Kidney epithelial cell (primary cell): ENCODE data around the gene DNAH3. TPM values are rescaled to one million over a fixed set of nuclear protein-coding genes. Genes with fewer than 3 reads are reported as not detected.

Source experiments
- DNase-seq: peaks from one replicate; pipeline ENCODE4 v3.0.0-alpha.2; 2010; ENCODE audit warnings: low read depth
- H3K27me3 ChIP-seq: 2 replicates; pipeline ENCODE4 v1.6.0; 2011; ENCODE audit warnings: low read length; ENCODE audit not compliant: control insufficient read depth, insufficient read depth
- H3K36me3 ChIP-seq: 2 replicates; pipeline ENCODE4 v1.5.1; 2011; ENCODE audit warnings: low read length; ENCODE audit not compliant: control insufficient read depth, insufficient read depth
- H3K4me3 ChIP-seq: 2 replicates; pipeline ENCODE4 v1.5.1; 2011; ENCODE audit warnings: low read depth, mild to moderate bottlenecking, control low read depth, low read length
- total RNA-seq: library from RNA; depleted of rRNA; stranded (reverse); fragments of >200 nt; gene quantifications from 2 replicates; pipeline ENCODE4 v1.2.3, GENCODE V29; 2015
- TF ChIP-seq, protein P1 (sequence below): IDR thresholded peaks from 2 replicates; pipeline ENCODE4 v1.5.1; 2011; ENCODE audit warnings: mild to moderate bottlenecking, moderate library complexity, low read length, control low read depth, inconsistent platforms; ENCODE audit not compliant: insufficient read depth, poor library complexity, severe bottlenecking

DNAH3 gene
- total RNA-seq, 1 donor from 2014 or later: not detected

DNA sequence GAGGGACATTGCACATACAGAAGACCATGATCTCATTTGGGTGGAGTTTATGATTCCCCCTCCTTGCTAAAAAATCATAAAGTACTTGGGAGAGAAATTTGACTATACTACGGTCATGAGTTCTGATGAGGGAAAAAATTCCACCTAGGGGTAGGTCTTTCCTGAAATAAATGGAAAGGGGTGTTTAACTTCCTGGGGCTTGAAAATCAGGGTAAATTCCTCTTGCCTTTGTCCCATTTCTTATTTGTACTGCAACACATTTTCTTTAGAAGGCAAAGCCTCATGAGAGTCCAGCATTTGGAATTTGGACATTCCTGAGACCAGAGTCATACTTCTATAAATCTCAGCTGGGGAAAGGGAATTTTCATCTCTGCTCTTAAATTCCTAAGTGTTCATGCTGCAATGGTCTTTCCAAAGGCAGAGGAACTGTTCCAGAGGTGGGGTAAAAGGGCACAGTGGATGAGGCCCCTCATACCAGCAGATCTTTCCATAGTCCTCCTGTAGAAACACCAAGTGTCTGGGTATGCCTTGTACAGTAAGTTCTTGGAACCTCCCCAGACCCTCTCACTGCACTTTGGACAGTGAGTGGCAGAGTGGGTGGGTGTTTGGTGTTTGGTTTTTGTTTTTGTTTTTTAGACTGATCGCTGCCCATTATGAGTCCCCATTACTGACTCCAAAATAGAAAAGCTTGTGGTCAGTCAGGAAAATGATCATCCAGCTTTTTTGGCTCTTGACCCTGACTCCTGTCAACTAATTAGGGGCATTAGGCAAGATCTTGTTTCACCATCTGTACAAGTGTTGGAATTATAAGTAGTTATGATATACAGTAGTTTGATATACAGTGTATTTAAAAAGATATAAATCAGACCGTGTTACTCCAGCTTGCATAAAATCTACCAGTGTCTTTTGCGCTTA, 244.0 kb downstream of the DNAH3 start:
- TF ChIP-seq, protein P1, sequence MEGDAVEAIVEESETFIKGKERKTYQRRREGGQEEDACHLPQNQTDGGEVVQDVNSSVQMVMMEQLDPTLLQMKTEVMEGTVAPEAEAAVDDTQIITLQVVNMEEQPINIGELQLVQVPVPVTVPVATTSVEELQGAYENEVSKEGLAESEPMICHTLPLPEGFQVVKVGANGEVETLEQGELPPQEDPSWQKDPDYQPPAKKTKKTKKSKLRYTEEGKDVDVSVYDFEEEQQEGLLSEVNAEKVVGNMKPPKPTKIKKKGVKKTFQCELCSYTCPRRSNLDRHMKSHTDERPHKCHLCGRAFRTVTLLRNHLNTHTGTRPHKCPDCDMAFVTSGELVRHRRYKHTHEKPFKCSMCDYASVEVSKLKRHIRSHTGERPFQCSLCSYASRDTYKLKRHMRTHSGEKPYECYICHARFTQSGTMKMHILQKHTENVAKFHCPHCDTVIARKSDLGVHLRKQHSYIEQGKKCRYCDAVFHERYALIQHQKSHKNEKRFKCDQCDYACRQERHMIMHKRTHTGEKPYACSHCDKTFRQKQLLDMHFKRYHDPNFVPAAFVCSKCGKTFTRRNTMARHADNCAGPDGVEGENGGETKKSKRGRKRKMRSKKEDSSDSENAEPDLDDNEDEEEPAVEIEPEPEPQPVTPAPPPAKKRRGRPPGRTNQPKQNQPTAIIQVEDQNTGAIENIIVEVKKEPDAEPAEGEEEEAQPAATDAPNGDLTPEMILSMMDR: no peak
- Histone ChIP-seq H3K36me3 (no peaks in the 10 kb centered on the region), H3K4me3 (no peak overlapping the region), H3K27me3 (no peaks in the 10 kb centered on the region)
- no peak for DNase-seq

DNA sequence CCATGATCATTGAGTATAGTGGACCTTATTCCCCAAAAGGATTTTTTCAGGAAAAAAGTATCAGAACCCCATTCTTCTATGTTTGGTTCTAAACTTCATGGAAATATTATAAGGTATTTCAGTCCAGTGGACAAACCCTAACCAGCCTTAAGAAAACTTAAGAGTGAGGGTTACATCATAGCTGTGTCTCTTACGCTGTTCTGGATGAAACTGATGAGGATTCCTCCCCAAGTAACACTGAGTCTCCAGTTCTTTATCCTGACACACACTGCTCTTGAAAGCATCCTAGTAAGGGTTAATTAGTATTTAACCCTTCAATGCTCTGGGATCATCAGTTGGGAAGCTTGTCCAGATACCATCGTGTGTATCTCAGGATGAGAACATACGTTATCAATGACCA, 245.1 kb downstream of the DNAH3 start:
- no peak overlapping the region for H3K4me3 ChIP-seq
- TF ChIP-seq, protein P1: no peak
- no peaks in the 10 kb centered on the region for H3K36me3 ChIP-seq
- H3K27me3 ChIP-seq: no peaks in the 10 kb centered on the region
- no peak for DNase-seq

DNA sequence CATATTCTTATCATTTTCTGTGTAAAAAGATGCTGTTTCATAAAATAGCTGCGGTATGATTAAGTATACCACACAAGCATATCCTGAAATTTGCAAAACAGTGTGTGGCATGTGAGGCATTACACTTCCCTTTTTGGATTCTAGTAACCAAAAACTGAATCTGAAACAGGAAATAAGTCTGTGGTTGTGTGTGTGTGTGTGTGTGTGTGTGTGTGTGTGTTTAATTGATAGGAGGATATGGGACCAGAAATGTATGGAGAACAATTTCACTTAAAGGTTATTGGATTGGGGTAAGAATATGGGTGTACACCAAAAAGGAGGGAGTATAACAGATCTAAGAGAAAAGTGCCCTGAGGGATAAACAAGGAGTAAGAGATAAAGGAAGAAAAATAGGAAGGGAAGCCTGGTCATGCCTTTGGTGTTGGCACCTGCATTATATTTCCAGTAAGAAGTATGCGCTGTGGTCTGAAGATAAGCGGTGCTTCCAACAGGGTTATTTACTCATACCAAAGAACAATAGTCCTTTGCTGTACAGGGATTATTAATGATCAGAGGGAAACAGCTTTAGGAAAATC, 246.1 kb downstream of the DNAH3 start:
- no peak overlapping the region for H3K4me3 ChIP-seq
- TF ChIP-seq, protein P1: no peak
- no peak for DNase-seq
- H3K36me3 ChIP-seq: no peaks in the 10 kb centered on the region
- H3K27me3 ChIP-seq: no peaks in the 10 kb centered on the region

DNA sequence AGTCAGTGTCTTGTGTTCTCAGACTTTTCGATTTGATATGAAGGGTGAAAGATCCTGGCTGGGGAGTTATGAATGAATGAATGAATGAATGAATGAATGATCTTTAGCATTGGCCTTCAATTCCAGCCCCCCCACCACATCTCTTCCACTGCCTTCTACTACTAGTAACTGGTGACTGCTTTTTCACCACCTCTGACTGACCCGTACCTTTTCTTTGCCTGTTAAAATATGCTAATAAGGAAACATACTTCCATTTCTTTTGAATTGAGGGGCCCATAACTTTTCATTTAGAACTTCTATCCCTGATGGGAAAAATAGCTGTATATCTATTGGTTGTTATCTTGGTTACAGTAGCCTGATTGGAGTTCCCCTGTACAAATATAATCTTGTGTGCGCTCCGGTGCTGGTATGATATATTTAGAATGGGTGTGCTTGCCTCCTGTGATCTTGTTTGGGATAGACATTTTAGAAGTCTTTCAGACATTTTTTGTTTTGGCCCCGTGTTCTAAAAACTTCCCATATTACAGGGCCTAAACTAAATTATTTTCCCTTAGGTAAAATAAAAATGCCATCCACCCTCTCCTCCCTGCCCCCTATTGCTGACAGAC, 246.6 kb downstream of the DNAH3 start:
- TF ChIP-seq, protein P1: no peak
- no peaks in the 10 kb centered on the region for H3K36me3 ChIP-seq
- DNase-seq: no peak
- no peak overlapping the region for H3K4me3 ChIP-seq
- no peaks in the 10 kb centered on the region for H3K27me3 ChIP-seq

DNA sequence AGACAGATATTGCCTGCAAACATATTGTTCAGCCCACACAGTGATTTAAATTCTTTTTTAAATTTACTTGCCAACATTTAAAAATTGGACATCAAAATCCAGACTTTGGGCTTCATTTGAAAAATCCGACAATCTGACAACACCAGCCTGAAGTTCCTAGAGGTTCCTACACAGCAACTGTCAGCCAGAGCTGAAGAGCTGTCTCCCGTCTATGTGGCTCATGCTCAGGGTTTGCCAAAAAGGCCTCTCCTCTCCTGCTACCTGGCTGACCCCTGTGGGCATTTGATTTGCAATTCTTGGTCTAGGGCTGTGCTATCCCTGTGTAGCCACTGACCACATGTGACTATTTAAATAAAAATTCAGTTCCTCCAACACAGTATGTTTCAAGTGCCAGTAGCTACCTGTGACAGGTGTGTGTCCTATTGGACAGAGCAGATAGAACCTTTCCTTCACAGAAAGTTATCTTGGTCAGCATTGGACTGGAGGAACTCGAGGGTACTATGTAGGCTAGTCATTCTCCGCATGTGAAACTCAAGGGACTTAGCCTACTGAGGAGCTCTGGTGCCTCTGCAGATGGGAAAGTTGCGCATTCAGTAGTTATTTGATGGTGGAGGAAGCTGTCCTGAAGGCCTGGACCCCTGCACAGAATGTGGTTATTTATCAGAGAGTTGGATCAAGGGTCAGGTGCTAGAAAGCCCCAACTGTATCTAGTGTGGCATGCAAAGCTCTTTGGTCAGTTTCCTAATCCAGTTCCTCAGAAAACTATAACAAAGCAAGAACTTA, 247.3 kb downstream of the DNAH3 start:
- Histone ChIP-seq H3K27me3 (no peaks in the 10 kb centered on the region), H3K36me3 (no peaks in the 10 kb centered on the region), H3K4me3 (no peak overlapping the region)
- DNase-seq: no peak
- TF ChIP-seq, protein P1: no peak
